H9 (cell line): Measurements from ENCODE around the gene HDAC7. TPM values are rescaled to one million over a fixed set of nuclear protein-coding genes. Genes with fewer than 3 reads are reported as not detected.
A peak's percentile ranks its signal among the peaks of the same experiment; 100 is the strongest.

ENCODE experiments used
- DNase-seq: peaks from one replicate; pipeline ENCODE4 v3.0.0-alpha.2; 2017
- H2AFZ ChIP-seq: one replicate; pipeline ENCODE4 v1.6.1; 2013; ENCODE audit warnings: mild to moderate bottlenecking, low read length, control low read depth, moderate library complexity
- H2AK5ac ChIP-seq: 2 replicates; pipeline ENCODE4 v1.6.1; 2013; ENCODE audit warnings: low read length, control low read depth, mixed read lengths; ENCODE audit not compliant: insufficient read length
- H2BK120ac ChIP-seq: one replicate; pipeline ENCODE4 v1.6.1; 2013; ENCODE audit warnings: low read depth, mild to moderate bottlenecking, low read length, control low read depth, inconsistent platforms; ENCODE audit not compliant: poor library complexity, severe bottlenecking
- H2BK12ac ChIP-seq: 2 replicates; pipeline ENCODE4 v1.6.1; 2013; ENCODE audit warnings: low read length, control low read depth, mixed read lengths, low read depth; ENCODE audit not compliant: insufficient read length
- H2BK15ac ChIP-seq: 2 replicates; pipeline ENCODE4 v1.6.1; 2013; ENCODE audit warnings: low read depth, low read length, control low read depth
- H2BK20ac ChIP-seq: one replicate; pipeline ENCODE4 v1.6.1; 2013; ENCODE audit warnings: low read depth, mild to moderate bottlenecking, low read length, control low read depth, inconsistent platforms; ENCODE audit not compliant: poor library complexity, severe bottlenecking
- H2BK5ac ChIP-seq: 2 replicates; pipeline ENCODE4 v1.6.1; 2013; ENCODE audit warnings: low read length, control low read depth, mixed read lengths; ENCODE audit not compliant: insufficient read length
- H3K14ac ChIP-seq: 2 replicates; pipeline ENCODE4 v1.6.1; 2013; ENCODE audit warnings: low read length, control low read depth; ENCODE audit not compliant: insufficient read depth
- H3K18ac ChIP-seq: 2 replicates; pipeline ENCODE4 v1.6.1; 2013; ENCODE audit warnings: low read depth, mild to moderate bottlenecking, mixed read lengths, low read length, control low read depth; ENCODE audit not compliant: insufficient read length
- H3K23ac ChIP-seq: 2 replicates; pipeline ENCODE4 v1.6.1; 2013; ENCODE audit warnings: low read length, control low read depth, mixed read lengths, low read depth; ENCODE audit not compliant: insufficient read length
- H3K23me2 ChIP-seq: 2 replicates; pipeline ENCODE4 v1.6.1; 2013; ENCODE audit warnings: low read depth, mild to moderate bottlenecking, mixed read lengths, low read length, control low read depth; ENCODE audit not compliant: insufficient read length, poor library complexity, severe bottlenecking
- H3K27ac ChIP-seq: 2 replicates; pipeline ENCODE4 v1.5.1; 2013; ENCODE audit warnings: low read length, control low read depth, mixed read lengths, low read depth; ENCODE audit not compliant: insufficient read length
- H3K27me3 ChIP-seq: 2 replicates; pipeline ENCODE4 v1.6.1; 2013; ENCODE audit warnings: low read length, control low read depth, inconsistent platforms; ENCODE audit not compliant: insufficient read depth
- H3K4ac ChIP-seq: 2 replicates; pipeline ENCODE4 v1.6.1; 2013; ENCODE audit warnings: low read depth, mild to moderate bottlenecking, control low read depth, inconsistent platforms, low read length, moderate library complexity
- H3K4me1 ChIP-seq: 2 replicates; pipeline ENCODE4 v1.6.1; 2013; ENCODE audit warnings: low read length, control low read depth, inconsistent platforms; ENCODE audit not compliant: insufficient read depth
- H3K4me2 ChIP-seq: 2 replicates; pipeline ENCODE4 v1.6.1; 2013; ENCODE audit warnings: low read length, control low read depth, mixed read lengths; ENCODE audit not compliant: insufficient read length, insufficient read depth
- H3K56ac ChIP-seq: 2 replicates; pipeline ENCODE4 v1.6.1; 2013; ENCODE audit warnings: low read depth, mild to moderate bottlenecking, mixed read lengths, low read length, control low read depth; ENCODE audit not compliant: insufficient read length
- H3K79me1 ChIP-seq: 2 replicates; pipeline ENCODE4 v1.6.1; 2013; ENCODE audit warnings: low read depth, mild to moderate bottlenecking, moderate library complexity, low read length, control low read depth, inconsistent platforms; ENCODE audit not compliant: insufficient read depth, poor library complexity, severe bottlenecking
- H3K79me2 ChIP-seq: 2 replicates; pipeline ENCODE4 v1.6.1; 2013; ENCODE audit warnings: low read length, control low read depth, inconsistent platforms; ENCODE audit not compliant: insufficient read depth
- H3K9ac ChIP-seq: 2 replicates; pipeline ENCODE4 v1.6.1; 2013; ENCODE audit warnings: low read length, control low read depth, mixed read lengths; ENCODE audit not compliant: insufficient read length; ENCODE audit errors: extremely low read depth
- H3K9me3 ChIP-seq: one replicate; pipeline ENCODE4 v1.6.1; 2013; ENCODE audit warnings: low read depth, low read length, inconsistent platforms; ENCODE audit not compliant: control insufficient read depth
- H3T11ph ChIP-seq: one replicate; pipeline ENCODE4 v1.6.1; 2013; ENCODE audit warnings: mild to moderate bottlenecking, low read length, control low read depth, inconsistent platforms
- H4K20me1 ChIP-seq: one replicate; pipeline ENCODE4 v1.6.1; 2013; ENCODE audit not compliant: control insufficient read depth, insufficient read length, insufficient read depth
- H4K5ac ChIP-seq: 2 replicates; pipeline ENCODE4 v1.6.1; 2013; ENCODE audit warnings: low read depth, mild to moderate bottlenecking, mixed read lengths, low read length, control low read depth; ENCODE audit not compliant: insufficient read length
- H4K8ac ChIP-seq: replicated peaks from 2 replicates; pipeline ENCODE4 v1.6.1; 2013; ENCODE audit warnings: low read length, control low read depth, mixed read lengths, low read depth; ENCODE audit not compliant: insufficient read length
- H4K91ac ChIP-seq: 2 replicates; pipeline ENCODE4 v1.6.1; 2013; ENCODE audit warnings: low read depth, mild to moderate bottlenecking, moderate library complexity, mixed read lengths, low read length, control low read depth; ENCODE audit not compliant: insufficient read length
- H3K27ac Mint-ChIP-seq, 3 experiments: 2 replicates in 2 of 3; 3 replicates in 1 of 3; pipeline ENCODE4 v1.8.0; 2020 to 2021; ENCODE audit warnings: mixed read lengths in 3 of 3, mild to moderate bottlenecking in 1 of 3, moderate library complexity in 1 of 3
- H3K27me3 Mint-ChIP-seq: 2 replicates; pipeline ENCODE4 v1.8.0; 2021; ENCODE audit warnings: low read depth, mild to moderate bottlenecking, moderate library complexity, mixed read lengths
- H3K36me3 Mint-ChIP-seq, 3 experiments: 2 replicates in 2 of 3; 3 replicates in 1 of 3; pipeline ENCODE4 v1.8.0; 2020 to 2021; ENCODE audit warnings: low read depth in 3 of 3, mixed read lengths in 3 of 3; ENCODE audit not compliant: insufficient read depth in 1 of 3
- H3K4me1 Mint-ChIP-seq, 2 experiments: 2 replicates each; pipeline ENCODE4 v1.8.0; 2020; ENCODE audit warnings: mixed read lengths in 2 of 2
- H3K4me3 Mint-ChIP-seq, 2 experiments: 2 replicates in 1 of 2; 3 replicates in 1 of 2; pipeline ENCODE4 v1.8.0; 2020 to 2021; ENCODE audit warnings: mild to moderate bottlenecking in 2 of 2, mixed read lengths in 2 of 2, moderate library complexity in 1 of 2
- H3K9me3 Mint-ChIP-seq, 2 experiments: 2 replicates in 1 of 2; 3 replicates in 1 of 2; pipeline ENCODE4 v1.8.0; 2020; ENCODE audit warnings: mild to moderate bottlenecking in 2 of 2, mixed read lengths in 2 of 2, moderate library complexity in 1 of 2
- WGBS: extraction: QIAGEN DNeasy Blood & Tissue Kit; methylation state at CpG from one replicate; pipeline ENCODE4 v1.1.7; 2013; ENCODE audit warnings: missing lambda C conversion rate, low lambda C conversion rate, mixed read lengths; ENCODE audit not compliant: insufficient read length; ENCODE audit errors: extremely low coverage; 5-methylcytosine and 5-hydroxymethylcytosine counted together
- total RNA-seq: library from RNA; stranded (reverse); gene quantifications from 2 replicates; pipeline ENCODE4 v1.2.1, GENCODE V29; 2021
- TF ChIP-seq, protein P1 (sequence below): fragments of 200-600 bp; sonication (generic); conservative IDR thresholded peaks from 3 replicates; pipeline ENCODE4 v1.8.0; 2021; ENCODE audit warnings: antibody characterized with exemption, mild to moderate bottlenecking

The HDAC7 gene
- total RNA-seq, 1 experiment from 2014 or later = 72.1 TPM

DNA sequence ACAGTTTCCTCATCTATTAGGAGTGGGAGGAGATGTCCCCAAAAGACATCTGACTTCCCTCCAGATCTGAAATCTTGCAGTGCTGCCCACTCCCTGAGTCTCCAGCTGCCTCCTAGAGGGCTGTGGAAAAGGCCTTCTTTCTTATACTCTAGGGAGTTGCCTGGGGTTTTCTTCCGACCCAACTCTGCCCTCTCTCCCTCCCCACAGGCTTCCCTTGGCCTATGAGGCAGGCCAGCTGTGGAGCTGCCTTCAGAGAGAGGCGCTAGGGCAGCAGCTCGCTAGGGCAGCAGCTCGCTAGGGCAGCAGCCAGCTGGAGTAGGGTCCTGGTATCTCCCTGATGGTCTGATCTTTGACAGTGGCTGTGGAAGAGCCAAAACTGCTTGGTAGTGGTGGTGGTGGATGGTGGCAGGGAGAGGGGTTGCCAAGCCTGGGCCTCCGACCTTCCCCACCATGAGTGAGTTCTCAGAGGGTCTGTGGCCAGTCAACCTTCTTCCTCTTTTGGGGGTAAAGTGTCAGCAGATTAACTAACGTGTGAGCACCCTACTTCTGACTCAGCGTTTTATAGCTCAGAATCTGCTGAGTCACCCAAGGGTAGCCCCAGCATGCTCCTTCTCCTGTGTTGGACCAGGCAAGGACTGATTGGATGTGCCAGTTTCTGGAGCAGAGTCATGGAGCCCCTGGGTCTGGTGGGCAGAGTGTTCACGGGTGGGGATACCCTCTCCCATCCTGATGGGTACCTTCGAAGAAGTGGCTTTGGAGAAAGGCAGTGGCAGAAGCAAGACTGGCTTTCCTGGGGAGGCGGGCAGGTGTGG is 44.4 kb downstream of the HDAC7 start:
- Histone ChIP-seq H2AK5ac (no peak overlapping the region), H2AFZ (no peak overlapping the region), H3K9ac (no peak overlapping the region), H4K8ac (no peak overlapping the region), H3K4me1 (peaks cover 3% of the 10 kb centered on the region; the same call in 1 of the 2 replicates), H3K9me3 (no peaks in the 10 kb centered on the region), H2BK120ac (no peak overlapping the region), H2BK12ac (no peak overlapping the region), H3K4ac (no peak overlapping the region), H3K14ac (no peak overlapping the region; the same call in 1 of the 2 replicates), H3K18ac (no peak overlapping the region), H4K5ac (no peak overlapping the region), H3K23me2 (peaks cover 6% of the 10 kb centered on the region), H3K79me2 (no peaks in the 10 kb centered on the region), H3K79me1 (no peaks in the 10 kb centered on the region), H2BK20ac (no peak overlapping the region), H4K91ac (no peak overlapping the region), H4K20me1 (peaks cover 2% of the 10 kb centered on the region), H2BK5ac (no peak overlapping the region), H3K27ac (no peak overlapping the region), H3K27me3 (no peaks in the 10 kb centered on the region), H2BK15ac (no peak overlapping the region), H3K56ac (no peak overlapping the region), H3K23ac (no peak overlapping the region), H3K4me2 (no peak overlapping the region), H3T11ph (no peak overlapping the region)
- H3K4me3 Mint-ChIP-seq = peak overlapping the region in 1 of 2 experiments; percentile 60; a peak in 1 of 5 replicates
- H3K36me3 Mint-ChIP-seq = peaks cover 0 to 1% (median 0%) of the 10 kb centered on the region in 3 experiments; a peak in 2 of 7 replicates
- H3K27me3 Mint-ChIP-seq = peaks cover 27% of the 10 kb centered on the region
- H3K27ac Mint-ChIP-seq = peak overlapping the region in 2 of 3 experiments; percentile 40 to 45; a peak in 3 of 7 replicates
- peaks cover 28 to 46% of the 10 kb centered on the region in 2 experiments for H3K4me1 Mint-ChIP-seq
- H3K9me3 Mint-ChIP-seq = no peaks in the 10 kb centered on the region
- DNase-seq = no peak
- TF ChIP-seq, protein P1, sequence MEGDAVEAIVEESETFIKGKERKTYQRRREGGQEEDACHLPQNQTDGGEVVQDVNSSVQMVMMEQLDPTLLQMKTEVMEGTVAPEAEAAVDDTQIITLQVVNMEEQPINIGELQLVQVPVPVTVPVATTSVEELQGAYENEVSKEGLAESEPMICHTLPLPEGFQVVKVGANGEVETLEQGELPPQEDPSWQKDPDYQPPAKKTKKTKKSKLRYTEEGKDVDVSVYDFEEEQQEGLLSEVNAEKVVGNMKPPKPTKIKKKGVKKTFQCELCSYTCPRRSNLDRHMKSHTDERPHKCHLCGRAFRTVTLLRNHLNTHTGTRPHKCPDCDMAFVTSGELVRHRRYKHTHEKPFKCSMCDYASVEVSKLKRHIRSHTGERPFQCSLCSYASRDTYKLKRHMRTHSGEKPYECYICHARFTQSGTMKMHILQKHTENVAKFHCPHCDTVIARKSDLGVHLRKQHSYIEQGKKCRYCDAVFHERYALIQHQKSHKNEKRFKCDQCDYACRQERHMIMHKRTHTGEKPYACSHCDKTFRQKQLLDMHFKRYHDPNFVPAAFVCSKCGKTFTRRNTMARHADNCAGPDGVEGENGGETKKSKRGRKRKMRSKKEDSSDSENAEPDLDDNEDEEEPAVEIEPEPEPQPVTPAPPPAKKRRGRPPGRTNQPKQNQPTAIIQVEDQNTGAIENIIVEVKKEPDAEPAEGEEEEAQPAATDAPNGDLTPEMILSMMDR = no peak
- no CpG with 5 or more reads among the region's 10 CpGs for WGBS
